Measurements from ENCODE around the gene CD9.

- TF ChIP-seq CTCF (conservative IDR thresholded peaks at IDR 0.05) (no peak), ZFX (IDR thresholded peaks at IDR 0.05) (no peak)
These were observed 14.4 kb downstream of the CD9 start for GRCh38 chr12:6214633-6215032.
